ENCODE data around the gene CERK.

CERK gene

DNA sequence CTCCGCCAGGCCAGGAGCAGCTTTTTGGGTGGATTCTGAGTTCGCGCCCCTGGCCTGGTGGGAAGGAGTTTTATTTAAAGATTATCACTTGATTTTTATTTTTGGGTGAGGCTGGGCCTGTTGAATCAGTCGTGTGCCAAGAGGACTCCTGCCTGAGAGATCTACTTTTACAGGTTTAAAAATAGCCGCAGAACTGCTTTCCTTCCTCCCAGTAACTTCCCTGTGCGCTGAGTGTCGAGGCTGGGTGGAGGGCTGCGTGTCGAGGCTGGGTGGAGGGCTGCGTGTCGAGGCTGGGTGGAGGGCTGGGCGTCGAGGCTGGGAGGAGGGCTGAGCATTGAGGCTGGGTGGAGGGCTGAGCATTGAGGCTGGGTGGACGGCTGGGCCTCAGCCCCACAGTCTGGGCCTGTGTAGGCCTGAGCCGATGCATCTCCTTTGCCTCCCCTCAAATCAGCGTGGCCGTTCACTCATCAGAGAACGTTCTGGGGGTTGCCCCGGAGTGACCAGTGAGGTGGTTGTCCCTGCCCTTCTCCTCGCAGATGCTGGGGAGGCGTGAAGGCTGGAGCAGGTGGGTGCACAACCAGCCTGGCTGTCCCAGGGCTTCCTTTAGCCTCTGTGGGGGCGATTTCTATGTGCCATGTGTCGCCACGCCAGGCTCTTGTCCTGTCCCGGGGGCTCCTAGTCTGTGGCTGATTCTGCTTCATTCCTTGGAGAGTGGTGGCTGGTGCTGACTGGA is 87.8 kb downstream of the CERK start:
- ChIA-PET POLR2A (no interaction called here), CTCF (interaction anchor here (0.6 kb wide), 1 partner anchor 49 kb away, joined by 3 read pairs; no protein-coding TSS in a partner anchor)
- no peak for TF ChIP-seq ZFHX2 (tag by site-specific recombination; conservative IDR thresholded peaks at IDR 0.05)
- peak; percentile 17; the same call in 1 of the 2 replicates for TF ChIP-seq KLF1 (tag by site-specific recombination; IDR thresholded peaks at IDR 0.05)
- Histone ChIP-seq H3K27ac (ENCODE audit: extremely low read depth, low read depth, low read length) (no peak overlapping the region), H3K4me3 (ENCODE audit: low read depth, low read length) (no peak overlapping the region), H3K9me3 (ENCODE audit: control insufficient read depth, insufficient read depth, low read depth, low read length) (no peaks in the 10 kb centered on the region), H3K36me3 (ENCODE audit: control insufficient read depth in 2 of 2, insufficient read depth in 1 of 2, low read length in 2 of 2) (peaks cover 0 to 4% of the 10 kb centered on the region in 2 experiments; a peak in 1 of 3 replicates), H3K4me1 (ENCODE audit: control insufficient read depth, insufficient read depth, low read length) (no peaks in the 10 kb centered on the region)

- Histone ChIP-seq H3K4me1 (ENCODE audit: control insufficient read depth, insufficient read depth, low read length) (no peaks in the 10 kb centered on the region), H3K4me3 (ENCODE audit: low read depth, low read length) (no peak overlapping the region), H3K36me3 (ENCODE audit: control insufficient read depth in 2 of 2, insufficient read depth in 1 of 2, low read length in 2 of 2) (peaks cover 0 to 4% of the 10 kb centered on the region in 2 experiments; a peak in 1 of 3 replicates), H3K9me3 (ENCODE audit: control insufficient read depth, insufficient read depth, low read depth, low read length) (no peaks in the 10 kb centered on the region), H3K27ac (ENCODE audit: extremely low read depth, low read depth, low read length) (no peak overlapping the region)
- ChIA-PET POLR2A (no interaction called here), CTCF (interaction anchor here (0.6 kb wide), 1 partner anchor 48 kb away, joined by 3 read pairs; no protein-coding TSS in a partner anchor)
- no peak for TF ChIP-seq ZNF416 (tag by site-specific recombination; IDR thresholded peaks at IDR 0.05)
- TF ChIP-seq SCRT2 (tag by site-specific recombination; IDR thresholded peaks at IDR 0.05): 0 out of 2 replicates have a peak, but pooled peaks have one; percentile 14
- TF ChIP-seq ZNF280D (tag by site-specific recombination; IDR thresholded peaks at IDR 0.05): no peak
- TF ChIP-seq ZNF707 (tag by site-specific recombination; IDR thresholded peaks at IDR 0.05): no peak
- no peak for TF ChIP-seq OVOL3 (tag by site-specific recombination; IDR thresholded peaks at IDR 0.05)
- peak; percentile 93 for TF ChIP-seq ZIC2 (tag by site-specific recombination; IDR thresholded peaks at IDR 0.05)
- no peak for TF ChIP-seq ZNF670 (tag by site-specific recombination; IDR thresholded peaks at IDR 0.05; ENCODE audit: low read depth)
- no peak for TF ChIP-seq ZNF501 (tag by site-specific recombination; IDR thresholded peaks at IDR 0.05)
- no peak for TF ChIP-seq SP2 (tag by site-specific recombination; IDR thresholded peaks at IDR 0.05)
- no peak for TF ChIP-seq ZNF555 (tag by site-specific recombination; conservative IDR thresholded peaks at IDR 0.05)
- peak; percentile 79; the same call in 1 of the 2 replicates for TF ChIP-seq MYNN (tag by site-specific recombination; IDR thresholded peaks at IDR 0.05; ENCODE audit: borderline replicate concordance)
- peak; percentile 66 for TF ChIP-seq EGR2 (tag by site-specific recombination; IDR thresholded peaks at IDR 0.05; ENCODE audit: low read depth)
- TF ChIP-seq ZNF112 (tag by site-specific recombination; IDR thresholded peaks at IDR 0.05): no peak
- no peak for TF ChIP-seq ZSCAN30 (tag by site-specific recombination; IDR thresholded peaks at IDR 0.05)
- TF ChIP-seq ZNF292 (tag by site-specific recombination; IDR thresholded peaks at IDR 0.05; ENCODE audit: borderline replicate concordance, low read depth): no peak
- peak; percentile 59 for TF ChIP-seq ZBTB17 (tag by site-specific recombination; IDR thresholded peaks at IDR 0.05)
- TF ChIP-seq GLIS2 (tag by site-specific recombination; IDR thresholded peaks at IDR 0.05): 0 out of 2 replicates have a peak, but pooled peaks have one; percentile 11
- TF ChIP-seq ZNF202 (tag by site-specific recombination; IDR thresholded peaks at IDR 0.05; ENCODE audit: borderline replicate concordance): no peak
- TF ChIP-seq ZBTB48 (tag by site-specific recombination; IDR thresholded peaks at IDR 0.05): 0 out of 2 replicates have a peak, but pooled peaks have one; percentile 26
- TF ChIP-seq ZNF623 (tag by site-specific recombination; IDR thresholded peaks at IDR 0.05): no peak
- TF ChIP-seq ZNF701 (tag by site-specific recombination; IDR thresholded peaks at IDR 0.05): no peak
- TF ChIP-seq, protein P1, sequence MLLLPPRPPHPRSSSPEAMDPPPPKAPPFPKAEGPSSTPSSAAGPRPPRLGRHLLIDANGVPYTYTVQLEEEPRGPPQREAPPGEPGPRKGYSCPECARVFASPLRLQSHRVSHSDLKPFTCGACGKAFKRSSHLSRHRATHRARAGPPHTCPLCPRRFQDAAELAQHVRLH (tag by site-specific recombination; IDR thresholded peaks at IDR 0.05): no peak
- no peak for TF ChIP-seq ZNF837 (tag by site-specific recombination; IDR thresholded peaks at IDR 0.05)
- TF ChIP-seq ZFHX2 (tag by site-specific recombination; conservative IDR thresholded peaks at IDR 0.05): peak; percentile 90
Observed at GRCh38 chr22:46649141-46650077, 88.6 kb downstream of the CERK start.

All from HEK293 (cell line).